H9 (cell line): ENCODE data around the gene KLHL3. TPM values are rescaled to one million over a fixed set of nuclear protein-coding genes. Genes with fewer than 3 reads are reported as not detected.

Source experiments
- DNase-seq: peaks from one replicate; pipeline ENCODE4 v3.0.0-alpha.2; 2017
- H2AFZ ChIP-seq: one replicate; pipeline ENCODE4 v1.6.1; 2013; ENCODE audit warnings: mild to moderate bottlenecking, low read length, control low read depth, moderate library complexity
- H2AK5ac ChIP-seq: 2 replicates; pipeline ENCODE4 v1.6.1; 2013; ENCODE audit warnings: low read length, control low read depth, mixed read lengths; ENCODE audit not compliant: insufficient read length
- H2BK120ac ChIP-seq: one replicate; pipeline ENCODE4 v1.6.1; 2013; ENCODE audit warnings: low read depth, mild to moderate bottlenecking, low read length, control low read depth, inconsistent platforms; ENCODE audit not compliant: poor library complexity, severe bottlenecking
- H2BK12ac ChIP-seq: 2 replicates; pipeline ENCODE4 v1.6.1; 2013; ENCODE audit warnings: low read length, control low read depth, mixed read lengths, low read depth; ENCODE audit not compliant: insufficient read length
- H2BK15ac ChIP-seq: 2 replicates; pipeline ENCODE4 v1.6.1; 2013; ENCODE audit warnings: low read depth, low read length, control low read depth
- H2BK20ac ChIP-seq: one replicate; pipeline ENCODE4 v1.6.1; 2013; ENCODE audit warnings: low read depth, mild to moderate bottlenecking, low read length, control low read depth, inconsistent platforms; ENCODE audit not compliant: poor library complexity, severe bottlenecking
- H2BK5ac ChIP-seq: 2 replicates; pipeline ENCODE4 v1.6.1; 2013; ENCODE audit warnings: low read length, control low read depth, mixed read lengths; ENCODE audit not compliant: insufficient read length
- H3K14ac ChIP-seq: 2 replicates; pipeline ENCODE4 v1.6.1; 2013; ENCODE audit warnings: low read length, control low read depth; ENCODE audit not compliant: insufficient read depth
- H3K18ac ChIP-seq: 2 replicates; pipeline ENCODE4 v1.6.1; 2013; ENCODE audit warnings: low read depth, mild to moderate bottlenecking, mixed read lengths, low read length, control low read depth; ENCODE audit not compliant: insufficient read length
- H3K23ac ChIP-seq: 2 replicates; pipeline ENCODE4 v1.6.1; 2013; ENCODE audit warnings: low read length, control low read depth, mixed read lengths, low read depth; ENCODE audit not compliant: insufficient read length
- H3K23me2 ChIP-seq: 2 replicates; pipeline ENCODE4 v1.6.1; 2013; ENCODE audit warnings: low read depth, mild to moderate bottlenecking, mixed read lengths, low read length, control low read depth; ENCODE audit not compliant: insufficient read length, poor library complexity, severe bottlenecking
- H3K27ac ChIP-seq: 2 replicates; pipeline ENCODE4 v1.5.1; 2013; ENCODE audit warnings: low read length, control low read depth, mixed read lengths, low read depth; ENCODE audit not compliant: insufficient read length
- H3K27me3 ChIP-seq: 2 replicates; pipeline ENCODE4 v1.6.1; 2013; ENCODE audit warnings: low read length, control low read depth, inconsistent platforms; ENCODE audit not compliant: insufficient read depth
- H3K4ac ChIP-seq: 2 replicates; pipeline ENCODE4 v1.6.1; 2013; ENCODE audit warnings: low read depth, mild to moderate bottlenecking, control low read depth, inconsistent platforms, low read length, moderate library complexity
- H3K4me1 ChIP-seq: 2 replicates; pipeline ENCODE4 v1.6.1; 2013; ENCODE audit warnings: low read length, control low read depth, inconsistent platforms; ENCODE audit not compliant: insufficient read depth
- H3K4me2 ChIP-seq: 2 replicates; pipeline ENCODE4 v1.6.1; 2013; ENCODE audit warnings: low read length, control low read depth, mixed read lengths; ENCODE audit not compliant: insufficient read length, insufficient read depth
- H3K56ac ChIP-seq: 2 replicates; pipeline ENCODE4 v1.6.1; 2013; ENCODE audit warnings: low read depth, mild to moderate bottlenecking, mixed read lengths, low read length, control low read depth; ENCODE audit not compliant: insufficient read length
- H3K79me1 ChIP-seq: 2 replicates; pipeline ENCODE4 v1.6.1; 2013; ENCODE audit warnings: low read depth, mild to moderate bottlenecking, moderate library complexity, low read length, control low read depth, inconsistent platforms; ENCODE audit not compliant: insufficient read depth, poor library complexity, severe bottlenecking
- H3K79me2 ChIP-seq: 2 replicates; pipeline ENCODE4 v1.6.1; 2013; ENCODE audit warnings: low read length, control low read depth, inconsistent platforms; ENCODE audit not compliant: insufficient read depth
- H3K9ac ChIP-seq: 2 replicates; pipeline ENCODE4 v1.6.1; 2013; ENCODE audit warnings: low read length, control low read depth, mixed read lengths; ENCODE audit not compliant: insufficient read length; ENCODE audit errors: extremely low read depth
- H3K9me3 ChIP-seq: one replicate; pipeline ENCODE4 v1.6.1; 2013; ENCODE audit warnings: low read depth, low read length, inconsistent platforms; ENCODE audit not compliant: control insufficient read depth
- H3T11ph ChIP-seq: one replicate; pipeline ENCODE4 v1.6.1; 2013; ENCODE audit warnings: mild to moderate bottlenecking, low read length, control low read depth, inconsistent platforms
- H4K20me1 ChIP-seq: one replicate; pipeline ENCODE4 v1.6.1; 2013; ENCODE audit not compliant: control insufficient read depth, insufficient read length, insufficient read depth
- H4K5ac ChIP-seq: 2 replicates; pipeline ENCODE4 v1.6.1; 2013; ENCODE audit warnings: low read depth, mild to moderate bottlenecking, mixed read lengths, low read length, control low read depth; ENCODE audit not compliant: insufficient read length
- H4K8ac ChIP-seq: replicated peaks from 2 replicates; pipeline ENCODE4 v1.6.1; 2013; ENCODE audit warnings: low read length, control low read depth, mixed read lengths, low read depth; ENCODE audit not compliant: insufficient read length
- H4K91ac ChIP-seq: 2 replicates; pipeline ENCODE4 v1.6.1; 2013; ENCODE audit warnings: low read depth, mild to moderate bottlenecking, moderate library complexity, mixed read lengths, low read length, control low read depth; ENCODE audit not compliant: insufficient read length
- H3K27ac Mint-ChIP-seq, 3 experiments: 2 replicates in 2 of 3; 3 replicates in 1 of 3; pipeline ENCODE4 v1.8.0; 2020 to 2021; ENCODE audit warnings: mixed read lengths in 3 of 3, mild to moderate bottlenecking in 1 of 3, moderate library complexity in 1 of 3
- H3K27me3 Mint-ChIP-seq: 2 replicates; pipeline ENCODE4 v1.8.0; 2021; ENCODE audit warnings: low read depth, mild to moderate bottlenecking, moderate library complexity, mixed read lengths
- H3K36me3 Mint-ChIP-seq, 3 experiments: 2 replicates in 2 of 3; 3 replicates in 1 of 3; pipeline ENCODE4 v1.8.0; 2020 to 2021; ENCODE audit warnings: low read depth in 3 of 3, mixed read lengths in 3 of 3; ENCODE audit not compliant: insufficient read depth in 1 of 3
- H3K4me1 Mint-ChIP-seq, 2 experiments: 2 replicates each; pipeline ENCODE4 v1.8.0; 2020; ENCODE audit warnings: mixed read lengths in 2 of 2
- H3K4me3 Mint-ChIP-seq, 2 experiments: 2 replicates in 1 of 2; 3 replicates in 1 of 2; pipeline ENCODE4 v1.8.0; 2020 to 2021; ENCODE audit warnings: mild to moderate bottlenecking in 2 of 2, mixed read lengths in 2 of 2, moderate library complexity in 1 of 2
- H3K9me3 Mint-ChIP-seq, 2 experiments: 2 replicates in 1 of 2; 3 replicates in 1 of 2; pipeline ENCODE4 v1.8.0; 2020; ENCODE audit warnings: mild to moderate bottlenecking in 2 of 2, mixed read lengths in 2 of 2, moderate library complexity in 1 of 2
- WGBS: extraction: QIAGEN DNeasy Blood & Tissue Kit; methylation state at CpG from one replicate; pipeline ENCODE4 v1.1.7; 2013; ENCODE audit warnings: missing lambda C conversion rate, low lambda C conversion rate, mixed read lengths; ENCODE audit not compliant: insufficient read length; ENCODE audit errors: extremely low coverage; 5-methylcytosine and 5-hydroxymethylcytosine counted together
- total RNA-seq: library from RNA; stranded (reverse); gene quantifications from 2 replicates; pipeline ENCODE4 v1.2.1, GENCODE V29; 2021
- TF ChIP-seq, protein P1 (sequence below): fragments of 200-600 bp; sonication (generic); conservative IDR thresholded peaks from 3 replicates; pipeline ENCODE4 v1.8.0; 2021; ENCODE audit warnings: antibody characterized with exemption, mild to moderate bottlenecking

The KLHL3 gene
- total RNA-seq, 1 experiment from 2014 or later, result 12.8 TPM

DNA sequence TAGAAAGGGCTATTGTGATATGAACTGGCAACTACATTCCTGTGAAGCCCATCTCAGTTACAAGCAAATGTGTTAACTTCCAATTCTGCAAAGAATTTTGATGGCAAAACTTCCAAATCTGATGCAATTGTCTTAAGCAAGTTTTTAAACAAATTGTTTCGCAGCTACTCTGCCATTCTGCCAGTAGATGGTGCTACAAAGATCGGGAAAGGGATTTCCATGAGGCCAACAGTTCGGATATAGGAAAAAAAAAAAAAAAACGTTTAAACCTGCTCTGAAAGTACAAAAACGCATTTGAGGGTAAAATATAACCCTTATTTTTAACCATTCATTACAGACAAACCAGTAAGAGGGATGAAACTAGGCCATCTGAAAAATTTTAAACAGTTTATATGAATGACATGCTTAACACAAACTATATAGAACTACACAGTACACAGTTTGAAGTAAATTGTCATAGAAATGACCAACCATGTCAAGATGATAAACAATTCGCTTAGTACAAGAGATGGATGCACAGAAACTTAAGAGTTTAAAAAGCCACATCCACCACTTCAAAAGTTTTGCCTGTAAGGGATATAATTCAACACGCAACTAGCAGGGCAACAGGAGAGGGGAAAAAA lies 16.1 kb upstream of the KLHL3 start:
- DNase-seq, result no peak
- Histone ChIP-seq H3K79me1 (no peaks in the 10 kb centered on the region), H3K14ac (no peak overlapping the region), H3K27ac (no peak overlapping the region), H3K4me2 (peak overlapping the region; percentile 57), H3K9me3 (no peaks in the 10 kb centered on the region), H4K5ac (no peak overlapping the region), H4K91ac (no peak overlapping the region), H3K18ac (no peak overlapping the region), H2BK20ac (no peak overlapping the region), H3K23ac (no peak overlapping the region), H3K56ac (no peak overlapping the region), H3T11ph (no peak overlapping the region), H3K79me2 (peaks cover 24% of the 10 kb centered on the region; the same call in 1 of the 2 replicates), H4K8ac (no peak overlapping the region), H2BK15ac (no peak overlapping the region), H2BK12ac (no peak overlapping the region), H3K4me1 (no peaks in the 10 kb centered on the region; the same call in 1 of the 2 replicates), H3K23me2 (peaks cover 3% of the 10 kb centered on the region), H2AK5ac (no peak overlapping the region), H2AFZ (no peak overlapping the region), H2BK5ac (no peak overlapping the region), H4K20me1 (no peaks in the 10 kb centered on the region), H2BK120ac (no peak overlapping the region), H3K9ac (peak overlapping the region; percentile 76), H3K27me3 (no peaks in the 10 kb centered on the region), H3K4ac (no peak overlapping the region)
- H3K9me3 Mint-ChIP-seq, result no peaks in the 10 kb centered on the region; a peak in 1 of 5 replicates
- peaks cover 14 to 31% (median 29%) of the 10 kb centered on the region in 3 experiments; a peak in 6 of 7 replicates for H3K36me3 Mint-ChIP-seq
- peaks cover 19 to 24% of the 10 kb centered on the region in 2 experiments for H3K4me1 Mint-ChIP-seq
- TF ChIP-seq, protein P1, sequence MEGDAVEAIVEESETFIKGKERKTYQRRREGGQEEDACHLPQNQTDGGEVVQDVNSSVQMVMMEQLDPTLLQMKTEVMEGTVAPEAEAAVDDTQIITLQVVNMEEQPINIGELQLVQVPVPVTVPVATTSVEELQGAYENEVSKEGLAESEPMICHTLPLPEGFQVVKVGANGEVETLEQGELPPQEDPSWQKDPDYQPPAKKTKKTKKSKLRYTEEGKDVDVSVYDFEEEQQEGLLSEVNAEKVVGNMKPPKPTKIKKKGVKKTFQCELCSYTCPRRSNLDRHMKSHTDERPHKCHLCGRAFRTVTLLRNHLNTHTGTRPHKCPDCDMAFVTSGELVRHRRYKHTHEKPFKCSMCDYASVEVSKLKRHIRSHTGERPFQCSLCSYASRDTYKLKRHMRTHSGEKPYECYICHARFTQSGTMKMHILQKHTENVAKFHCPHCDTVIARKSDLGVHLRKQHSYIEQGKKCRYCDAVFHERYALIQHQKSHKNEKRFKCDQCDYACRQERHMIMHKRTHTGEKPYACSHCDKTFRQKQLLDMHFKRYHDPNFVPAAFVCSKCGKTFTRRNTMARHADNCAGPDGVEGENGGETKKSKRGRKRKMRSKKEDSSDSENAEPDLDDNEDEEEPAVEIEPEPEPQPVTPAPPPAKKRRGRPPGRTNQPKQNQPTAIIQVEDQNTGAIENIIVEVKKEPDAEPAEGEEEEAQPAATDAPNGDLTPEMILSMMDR, result peak; percentile 78
- WGBS, result no CpG with 5 or more reads among the region's 7 CpGs
- peak overlapping the region; percentile 97 for H3K4me3 Mint-ChIP-seq
- no peaks in the 10 kb centered on the region for H3K27me3 Mint-ChIP-seq
- no peak overlapping the region; a peak in 2 of 7 replicates for H3K27ac Mint-ChIP-seq
